Pancreas (tissue), 10 donors: ENCODE data around the gene TAGAP. TPM values are rescaled to one million over a fixed set of nuclear protein-coding genes. Genes with fewer than 3 reads are reported as not detected.

Source experiments
- ATAC-seq, 4 donors: fragments of 200-7000 bp; cut with Tn5 transposase; one replicate each; pipeline versions ENCODE4 v1.8.0 to v1.9.1; 2020; ENCODE audit warnings: mild to moderate bottlenecking in 4 of 4, moderate library complexity in 4 of 4
- DNase-seq, 6 donors: peaks; one replicate each; pipeline ENCODE4 v3.0.0-alpha.2; 2020
- FAIRE-seq: peaks from 2 replicates; lab custom pipeline; 2012; peaks lifted over from hg19 to GRCh38; lab: Jason Lieb, UNC
- H3K27ac ChIP-seq, 4 donors: fragments of 200-600 bp; sonication (generic); 1 replicate in 3 of 4; 2 replicates in 1 of 4; pipeline versions ENCODE4 v1.5.0 to v1.8.0; 2020
- H3K27me3 ChIP-seq, 4 donors: fragments of 200-600 bp; one replicate each; pipeline ENCODE4 v1.8.0; 2021
- H3K36me3 ChIP-seq, 3 donors: fragments of 200-600 bp; sonication (generic) in 1 of 3; one replicate each; pipeline versions ENCODE4 v1.5.0 to v1.8.0; 2020 to 2021
- H3K4me1 ChIP-seq, 3 donors: fragments of 200-600 bp; one replicate each; pipeline ENCODE4 v1.8.0; 2021
- H3K4me3 ChIP-seq, 4 donors: fragments of 200-600 bp; sonication (generic) in 2 of 4; one replicate each; pipeline versions ENCODE4 v1.5.0 to v1.8.0; 2020 to 2021
- H3K9me3 ChIP-seq, 4 donors: fragments of 200-600 bp; one replicate each; pipeline ENCODE4 v1.8.0; 2021
- CTCF ChIP-seq, 4 donors: fragments of 200-600 bp; sonication (generic) in 3 of 4; IDR thresholded peaks; one replicate each; pipeline versions ENCODE4 v1.5.0 to v1.8.0; 2021; ENCODE audit warnings: antibody characterized with exemption in 4 of 4
- WGBS, 2 donors: extraction: QIAGEN DNeasy Blood & Tissue Kit; methylation state at CpG; one replicate each; pipeline ENCODE4 v1.1.7; 2013; 5-methylcytosine and 5-hydroxymethylcytosine counted together
- intact Hi-C, 3 donors: fragments of 100-400 bp; cut with DNase I; formaldehyde crosslinking; loops; one replicate each; pipeline versions ENCODE4 v1.11.1 to v1.14.2; 2022
- polyA plus RNA-seq, 2 donors: library from polyadenylated mRNA; stranded (reverse); fragments of 200-250 nt; gene quantifications; one replicate each; pipeline ENCODE4 v1.2.3, GENCODE V29; 2013
- total RNA-seq, 6 donors: library from RNA; stranded (reverse); fragmentation: NEBNext Ultra II Directional in 4 of 6; extraction: Animal tissue kit (Norgen Biotek cat#: 25700) in 4 of 6; gene quantifications; one replicate each; pipeline versions ENCODE4 v1.2.1 to v1.2.4, GENCODE V29; 2021 to 2023
- donor health status: healthy with polysubstance abuse.
- donor health status: DM: no; HTN: no; CAD: no; lungs with moderate emphysema.
- donor health status: DM: no; HTN: no; CAD: no.
- donor health status: control.
- donor health status: control.
- donor health status: Bipolar disorder and iron deficiency.
- donor health status: DM: yes; HTN: yes; CAD: no.
- donor health status: DM: no; HTN: no; CAD: no.
- donor health status: DM: no; HTN: no; CAD: no.
- donor health status: DM: yes; HTN: yes; CAD: no.

Gene TAGAP
- total and polyA plus RNA-seq, 8 donors: 0.19 to 4.1 (median 0.53) TPM

- Histone ChIP-seq H3K27ac (no peak overlapping the region), H3K4me1 (no peaks in the 10 kb centered on the region), H3K27me3 (no peaks in the 10 kb centered on the region), H3K4me3 (no peak overlapping the region), H3K36me3 (no peaks in the 10 kb centered on the region), H3K9me3 (no peaks in the 10 kb centered on the region)
- ATAC-seq: no peak
- no peak for TF ChIP-seq CTCF (IDR thresholded peaks at IDR 0.05)
- no peak for FAIRE-seq
- no peak for DNase-seq
- WGBS, 2 donors: 88 to 89% methylated on average over 7 of the region's 7 CpGs
- intact Hi-C loops: no loop called here
These were observed 40.7 kb upstream of the TAGAP start for GRCh38 chr6:159085396-159085895.

GRCh38 chr6:159084493-159085091 is 39.8 kb upstream of the TAGAP start:
- FAIRE-seq (peak; percentile 77), DNase-seq (no peak), ATAC-seq (no peak)
- Histone ChIP-seq H3K27ac (no peak overlapping the region), H3K4me1 (no peaks in the 10 kb centered on the region), H3K9me3 (no peaks in the 10 kb centered on the region), H3K36me3 (no peaks in the 10 kb centered on the region), H3K27me3 (no peaks in the 10 kb centered on the region), H3K4me3 (no peak overlapping the region)
- TF ChIP-seq CTCF (IDR thresholded peaks at IDR 0.05): no peak
- 67 to 74% methylated on average over 2 of the region's 2 CpGs for WGBS, 2 donors
- intact Hi-C loops: no loop called here

- Histone ChIP-seq H3K4me1 (no peaks in the 10 kb centered on the region), H3K4me3 (no peak overlapping the region), H3K27ac (no peak overlapping the region), H3K9me3 (no peaks in the 10 kb centered on the region), H3K27me3 (no peaks in the 10 kb centered on the region), H3K36me3 (no peaks in the 10 kb centered on the region)
- 60 to 64% methylated on average over 2 of the region's 2 CpGs for WGBS, 2 donors
- no peak for ATAC-seq
- no peak for DNase-seq
- no peak for TF ChIP-seq CTCF (IDR thresholded peaks at IDR 0.05)
- FAIRE-seq: no peak
- intact Hi-C loops: no loop called here
These were observed 38.4 kb upstream of the TAGAP start for GRCh38 chr6:159083146-159083545.

- no peak for TF ChIP-seq CTCF (IDR thresholded peaks at IDR 0.05)
- FAIRE-seq (no peak), ATAC-seq (no peak), DNase-seq (no peak)
- no peak overlapping the region for H3K27ac ChIP-seq
- WGBS, 2 donors: 66 to 74% methylated on average over 7 of the region's 7 CpGs
- H3K4me3 ChIP-seq: no peak overlapping the region
- no peaks in the 10 kb centered on the region for H3K9me3 ChIP-seq
- H3K4me1 ChIP-seq: no peaks in the 10 kb centered on the region
- no peaks in the 10 kb centered on the region for H3K36me3 ChIP-seq
- H3K27me3 ChIP-seq: no peaks in the 10 kb centered on the region
- intact Hi-C loops: no loop called here
These were observed 37.4 kb upstream of the TAGAP start for GRCh38 chr6:159082039-159082815.
